ENCODE measurements around the gene PHIP.
"Not testable (repeated sequence)": the region's sequence is repeated elsewhere in the genome, so short reads cannot be mapped to it uniquely, and the experiment has no call there.

The PHIP gene

DNA sequence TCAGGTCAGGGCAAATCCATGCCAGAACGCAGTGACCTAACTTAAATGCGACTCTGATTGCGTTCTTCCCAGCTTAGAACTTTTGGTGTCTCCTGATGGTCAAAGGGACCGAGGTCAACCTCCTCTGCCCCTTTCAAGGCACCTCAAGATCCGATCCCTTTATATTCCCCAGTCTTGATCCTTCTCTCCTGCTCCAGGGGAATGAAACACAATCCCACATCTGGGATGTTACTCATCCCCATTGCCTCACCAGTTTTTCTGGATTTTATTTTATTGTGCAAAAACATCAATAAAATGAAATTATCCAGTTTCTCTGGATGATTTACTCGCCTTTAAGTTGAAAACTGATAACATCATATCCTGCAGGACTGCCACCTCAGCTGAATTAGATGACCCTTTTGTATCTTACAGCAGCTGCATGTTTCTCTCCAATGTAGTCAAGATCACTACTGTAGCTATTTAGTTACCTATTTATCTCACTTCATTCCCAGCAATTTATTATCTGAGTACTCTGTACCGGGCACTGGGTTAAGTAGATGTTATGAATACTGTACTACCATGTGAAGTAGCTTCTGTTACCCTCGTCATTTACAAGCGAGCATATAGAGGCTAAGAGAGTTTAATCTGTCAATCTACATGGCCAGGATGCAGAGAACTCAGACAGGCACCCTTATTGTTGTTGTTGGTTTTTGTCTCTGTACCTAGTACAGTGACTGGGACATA lies 166.7 kb downstream of the PHIP start:
- DNase-seq (ENCODE audit: extremely low read depth, low read depth): no peak

DNA sequence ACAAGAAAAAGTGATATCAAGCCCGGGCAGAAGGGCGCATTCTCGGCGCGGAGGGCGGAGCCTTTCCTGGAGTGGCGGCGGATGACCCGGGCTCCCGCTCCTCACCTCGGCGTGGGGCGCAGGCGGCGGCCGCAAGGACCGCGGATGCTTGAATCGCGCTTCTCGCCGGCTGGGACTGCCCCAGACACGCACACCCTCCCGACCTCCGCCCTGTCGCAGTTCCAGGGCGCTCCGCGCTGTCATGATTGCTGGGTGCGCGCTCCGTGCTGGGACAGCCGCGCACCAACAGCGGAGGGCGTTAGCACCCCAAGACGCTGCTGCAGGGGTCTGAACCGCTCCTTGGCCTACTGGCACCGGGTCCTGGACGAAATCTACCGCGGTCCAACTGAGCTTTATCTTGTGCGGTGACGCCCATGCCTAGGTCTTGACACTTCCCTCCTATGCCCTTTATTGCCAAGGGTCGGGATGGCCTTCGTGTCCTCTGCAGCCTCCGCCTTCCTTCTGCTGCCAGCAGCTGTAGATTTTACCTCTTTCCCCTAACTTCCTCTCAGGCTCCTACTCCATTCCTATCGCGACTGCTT lies 167.4 kb downstream of the PHIP start:
- TF ChIP-seq, protein P1, sequence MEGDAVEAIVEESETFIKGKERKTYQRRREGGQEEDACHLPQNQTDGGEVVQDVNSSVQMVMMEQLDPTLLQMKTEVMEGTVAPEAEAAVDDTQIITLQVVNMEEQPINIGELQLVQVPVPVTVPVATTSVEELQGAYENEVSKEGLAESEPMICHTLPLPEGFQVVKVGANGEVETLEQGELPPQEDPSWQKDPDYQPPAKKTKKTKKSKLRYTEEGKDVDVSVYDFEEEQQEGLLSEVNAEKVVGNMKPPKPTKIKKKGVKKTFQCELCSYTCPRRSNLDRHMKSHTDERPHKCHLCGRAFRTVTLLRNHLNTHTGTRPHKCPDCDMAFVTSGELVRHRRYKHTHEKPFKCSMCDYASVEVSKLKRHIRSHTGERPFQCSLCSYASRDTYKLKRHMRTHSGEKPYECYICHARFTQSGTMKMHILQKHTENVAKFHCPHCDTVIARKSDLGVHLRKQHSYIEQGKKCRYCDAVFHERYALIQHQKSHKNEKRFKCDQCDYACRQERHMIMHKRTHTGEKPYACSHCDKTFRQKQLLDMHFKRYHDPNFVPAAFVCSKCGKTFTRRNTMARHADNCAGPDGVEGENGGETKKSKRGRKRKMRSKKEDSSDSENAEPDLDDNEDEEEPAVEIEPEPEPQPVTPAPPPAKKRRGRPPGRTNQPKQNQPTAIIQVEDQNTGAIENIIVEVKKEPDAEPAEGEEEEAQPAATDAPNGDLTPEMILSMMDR (IDR thresholded peaks at IDR 0.05; ENCODE audit: low read depth, low read length): no peak
- no peak for DNase-seq (ENCODE audit: extremely low read depth, low read depth)

More for the DNA sequence above, 166.7 kb downstream of the PHIP start:
- TF ChIP-seq, protein P1 (IDR thresholded peaks at IDR 0.05; ENCODE audit: low read depth, low read length): no peak

DNA sequence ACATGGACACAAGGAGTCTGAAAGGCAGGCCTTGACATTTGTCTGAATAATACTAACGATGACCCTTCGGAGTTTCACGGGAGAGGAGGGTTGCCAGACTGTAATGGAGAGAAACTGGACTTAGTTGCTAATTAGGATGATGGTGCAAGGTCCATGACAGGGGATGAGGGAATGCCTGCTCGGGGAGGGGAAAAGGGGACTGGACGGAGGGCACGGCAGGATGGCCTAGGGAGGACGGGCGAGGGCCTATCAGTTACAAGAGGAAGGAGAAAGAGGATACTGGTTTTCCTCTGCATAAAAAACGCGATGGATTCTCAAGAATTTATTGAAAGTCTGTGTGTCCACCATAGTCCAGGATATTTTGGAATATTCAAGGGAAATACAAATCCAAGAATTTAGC lies 168.0 kb downstream of the PHIP start:
- TF ChIP-seq, protein P1 (IDR thresholded peaks at IDR 0.05; ENCODE audit: low read depth, low read length): no peak
- DNase-seq (ENCODE audit: extremely low read depth, low read depth): no peak

DNA sequence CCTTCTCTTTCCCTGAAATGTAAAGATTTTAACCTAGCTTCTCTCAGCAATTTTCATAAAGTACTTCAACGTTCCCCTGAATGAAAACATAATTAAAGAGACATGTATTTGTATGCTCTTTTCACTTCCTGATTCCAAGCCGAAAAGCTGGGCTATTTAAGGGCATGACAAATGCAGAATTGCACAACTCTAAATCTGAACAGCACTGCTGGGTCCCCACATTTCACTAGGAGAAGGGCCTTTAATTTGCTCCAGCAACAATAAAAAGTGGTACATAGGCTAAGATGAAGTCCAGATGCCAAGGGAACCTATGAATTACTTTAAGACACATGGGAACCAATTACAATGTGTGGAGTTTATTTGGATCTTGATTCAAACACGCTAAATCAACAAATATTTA lies 168.7 kb downstream of the PHIP start:
- peak; percentile 57 for DNase-seq (ENCODE audit: extremely low read depth, low read depth)
- TF ChIP-seq, protein P1 (IDR thresholded peaks at IDR 0.05; ENCODE audit: low read depth, low read length): no peak

DNA sequence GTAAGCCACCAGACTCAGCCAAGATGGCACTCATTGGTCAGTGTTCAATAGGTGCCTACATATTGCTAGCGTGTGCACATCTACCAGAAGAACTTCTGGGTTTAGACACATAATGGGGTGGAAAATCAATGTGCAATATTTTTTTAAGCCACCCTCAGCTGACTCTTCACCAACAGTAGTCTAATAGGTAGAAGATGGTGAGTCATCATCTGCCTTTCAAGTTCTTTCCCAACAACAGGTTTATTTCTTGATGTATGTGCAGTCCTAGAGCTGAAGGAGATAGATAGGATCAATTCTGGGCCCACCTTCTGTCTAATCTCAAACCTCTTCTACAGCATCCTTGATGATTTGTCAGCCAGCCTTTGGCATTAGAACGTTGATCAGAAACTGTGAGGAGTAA lies 169.4 kb downstream of the PHIP start:
- TF ChIP-seq, protein P1 (IDR thresholded peaks at IDR 0.05; ENCODE audit: low read depth, low read length): no peak
- DNase-seq (ENCODE audit: extremely low read depth, low read depth): no peak

DNA sequence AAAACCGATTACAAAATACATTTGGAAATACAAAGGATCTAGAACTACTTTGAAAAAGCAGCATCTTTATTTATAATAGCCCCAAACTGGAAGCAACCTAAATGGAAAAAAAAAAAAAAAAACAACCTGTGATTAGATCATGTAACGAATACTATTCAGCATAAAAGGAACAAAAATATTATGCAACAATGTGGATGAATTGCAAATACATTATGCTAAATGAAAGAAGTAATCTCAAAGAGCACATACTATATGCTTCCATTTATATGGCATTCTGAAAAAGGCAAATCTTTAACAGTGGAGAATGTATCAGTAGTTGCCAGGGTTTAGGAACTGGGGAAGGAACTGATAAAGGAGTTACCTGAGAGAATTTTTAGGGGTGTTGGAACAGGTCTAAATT lies 181.8 kb downstream of the PHIP start:
- TF ChIP-seq, protein P1 (IDR thresholded peaks at IDR 0.05; ENCODE audit: low read depth, low read length): no peak
- no peak for DNase-seq (ENCODE audit: extremely low read depth, low read depth)

DNA sequence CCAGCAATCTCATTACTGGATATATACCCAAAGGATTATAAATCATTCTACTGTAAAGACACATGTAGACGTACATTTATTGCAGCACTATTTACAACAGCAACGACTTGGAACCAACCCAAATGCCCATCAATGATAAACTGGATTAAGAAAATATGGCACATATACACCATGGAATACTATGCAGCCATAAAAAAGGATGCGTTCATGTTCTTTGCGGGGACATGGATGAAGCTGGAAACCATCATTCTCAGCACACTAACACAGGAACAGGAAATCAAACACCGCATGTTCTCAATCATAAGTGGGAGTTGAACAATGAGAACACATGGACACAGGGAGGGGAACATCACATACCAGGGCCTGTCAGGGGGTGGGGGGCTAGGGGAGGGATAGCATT lies 188.2 kb downstream of the PHIP start:
- not testable (repeated sequence) for DNase-seq (ENCODE audit: extremely low read depth, low read depth)
